HG02943 (cell line): ENCODE data around the gene S100A4.

Source experiments
- ATAC-seq: cut with Tn5 transposase; IDR thresholded peaks from one replicate; pipeline ENCODE4 v1.9.1; 2021; ENCODE audit warnings: mild to moderate bottlenecking, low read depth, moderate library complexity; ENCODE audit not compliant: unreplicated experiment

S100A4 gene

DNA sequence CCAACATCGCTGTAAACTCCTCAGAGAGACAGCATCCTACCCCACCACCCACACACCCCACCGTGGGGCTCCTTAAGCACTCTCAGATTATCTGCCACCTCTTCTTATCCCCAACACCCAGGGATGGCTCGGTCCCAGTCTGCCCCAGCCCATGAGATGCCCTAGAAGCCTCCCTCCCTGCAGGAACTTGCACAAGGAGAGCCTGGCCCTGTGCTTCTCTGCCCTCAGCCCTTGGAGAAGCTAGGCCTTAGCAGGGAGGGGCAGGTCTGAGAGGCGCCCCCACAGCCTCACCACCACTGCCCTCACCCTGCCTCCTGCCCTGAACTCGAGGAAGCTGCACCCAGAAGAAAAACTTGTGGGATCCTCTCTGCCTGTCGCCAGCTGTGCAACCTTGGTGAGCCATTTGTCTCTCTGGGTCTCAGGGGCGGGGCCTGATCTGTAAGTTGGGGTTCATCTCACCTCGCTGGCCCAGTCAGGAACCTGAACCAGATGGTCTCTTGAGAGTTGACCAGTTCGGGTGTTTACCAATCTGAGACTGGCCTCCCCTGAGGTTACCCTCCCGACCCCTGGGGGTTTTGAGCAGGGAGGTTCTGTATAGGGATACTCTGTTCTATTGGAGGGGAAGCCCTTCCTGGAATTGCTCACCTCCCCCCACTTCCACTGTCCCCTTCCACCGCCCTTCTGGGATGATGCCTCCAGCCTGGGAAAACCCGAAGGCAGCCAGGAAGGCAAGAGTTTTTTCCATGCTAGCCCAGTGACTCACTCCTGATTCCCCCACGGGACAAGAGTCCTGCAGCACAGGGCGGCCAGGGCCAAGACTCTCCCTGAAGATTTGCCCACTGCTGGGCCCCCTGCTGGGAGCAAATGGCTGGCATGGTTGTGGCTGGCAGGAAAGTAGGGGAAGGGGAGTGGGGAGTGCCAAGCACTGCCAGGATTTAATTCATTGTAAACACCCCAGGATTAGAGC lies 3.4 kb upstream of the S100A4 start, which contains the start of gene S100A3:
TSS of gene S100A3 (minus strand) at position 537 of the 967 bp plus-strand sequence. CDS start 773 bp downstream, outside the sequence.
- ATAC-seq, result no peak

DNA sequence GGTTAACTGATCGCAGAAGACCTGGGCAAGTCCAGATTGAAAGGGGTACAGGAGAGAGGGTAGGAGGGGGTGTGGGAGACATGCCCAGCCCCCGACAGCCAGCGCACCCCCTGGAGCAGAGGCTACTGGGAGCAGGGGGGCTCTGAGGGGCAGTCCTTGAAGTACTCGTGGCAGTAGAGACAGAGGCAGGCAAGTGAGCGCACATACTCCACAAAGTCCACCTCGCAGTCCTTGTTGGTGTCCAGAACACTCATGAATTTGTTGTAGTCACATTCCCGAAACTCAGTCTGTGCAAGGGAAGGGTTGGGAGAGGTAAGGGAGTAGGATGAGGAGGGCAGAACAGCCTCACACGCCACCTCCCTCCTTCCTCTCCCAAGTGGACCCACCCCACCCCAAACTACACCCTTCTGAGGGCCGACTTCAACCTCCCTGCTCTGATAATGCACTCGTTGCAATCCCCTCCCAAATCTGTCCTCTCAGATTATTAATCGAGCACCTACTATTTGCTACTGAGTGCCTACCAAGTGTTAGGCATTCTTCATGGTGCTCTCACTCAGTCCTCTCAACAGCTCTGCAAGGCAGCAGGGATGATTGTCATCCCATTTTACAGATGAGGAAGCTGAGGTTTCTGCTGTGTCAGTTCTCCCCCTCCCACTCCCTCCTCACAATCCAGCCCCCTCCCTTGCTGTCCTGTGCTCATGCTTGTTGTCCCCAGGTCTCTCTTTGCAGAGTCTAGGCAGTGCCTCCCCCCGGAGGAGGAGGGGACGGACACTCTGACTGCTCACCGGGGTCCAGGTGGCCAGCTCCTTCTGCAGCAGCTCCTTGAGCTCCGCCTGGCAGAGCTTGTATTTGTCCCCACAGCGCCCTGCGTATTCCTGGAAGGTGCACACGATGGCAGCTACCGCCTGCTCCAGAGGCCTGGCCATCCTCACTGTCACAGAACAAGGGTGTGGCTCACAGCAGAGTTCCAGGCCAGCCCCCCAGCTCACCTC lies 2.2 kb upstream of the S100A4 start:
- ATAC-seq, result no peak

DNA sequence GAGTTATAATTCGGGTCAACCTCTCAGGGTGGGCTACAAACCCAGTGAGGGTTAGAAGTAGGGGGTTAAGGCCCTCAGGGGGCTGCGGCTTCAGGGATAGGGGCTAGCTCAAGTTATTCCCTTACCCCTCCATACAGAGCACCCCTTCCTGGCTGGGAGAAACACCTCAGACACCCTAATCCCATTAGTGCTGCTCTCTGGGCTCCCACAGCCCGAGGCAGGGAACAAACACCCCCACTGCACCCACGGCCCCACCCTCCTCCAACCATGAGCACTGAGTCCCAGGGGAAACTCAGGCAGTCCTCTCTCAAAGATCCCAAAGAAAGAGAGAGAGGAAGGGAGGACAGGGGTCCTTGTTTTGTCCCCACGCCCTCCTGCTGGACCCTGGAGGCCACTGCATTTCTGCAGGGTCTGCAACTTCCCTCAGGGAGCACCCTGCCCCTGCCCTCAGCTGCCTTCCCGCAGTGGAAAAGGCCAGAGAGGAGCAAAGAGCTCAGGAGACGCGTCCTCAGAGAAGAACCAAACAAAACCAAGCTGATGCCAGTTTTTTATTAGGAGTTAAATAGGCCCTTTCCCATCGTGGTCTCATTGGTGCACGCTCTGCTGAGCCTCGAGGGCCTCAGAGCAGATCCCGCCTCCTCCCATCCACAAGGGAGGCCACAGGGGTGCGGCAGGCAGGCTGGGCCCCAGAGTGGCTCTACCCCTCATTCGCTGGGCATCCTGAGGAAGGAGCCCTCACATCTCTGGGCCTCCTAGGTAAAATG lies 1.4 kb upstream of the S100A4 start:
- ATAC-seq, result no peak

DNA sequence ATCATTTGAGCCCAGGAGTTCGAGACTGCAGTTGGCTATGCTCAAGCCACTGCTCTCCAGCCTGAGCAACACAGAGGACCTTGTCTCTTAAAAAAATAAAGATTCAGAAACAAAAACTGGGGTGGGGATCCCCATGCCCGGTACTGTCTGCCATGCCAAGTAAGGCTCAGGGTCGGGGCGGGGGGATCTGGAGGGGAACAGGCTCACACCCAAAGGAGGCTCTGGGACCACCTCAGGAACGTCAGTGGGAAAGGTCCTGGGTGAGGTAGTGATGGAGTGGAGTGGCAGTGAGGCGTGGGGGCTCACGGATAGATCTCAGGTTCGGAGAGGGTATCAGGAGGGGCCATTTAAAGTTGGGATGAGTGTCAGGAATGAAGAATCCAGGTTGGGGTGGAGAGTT lies 765 bp upstream of the S100A4 start:
- ATAC-seq, result no peak

DNA sequence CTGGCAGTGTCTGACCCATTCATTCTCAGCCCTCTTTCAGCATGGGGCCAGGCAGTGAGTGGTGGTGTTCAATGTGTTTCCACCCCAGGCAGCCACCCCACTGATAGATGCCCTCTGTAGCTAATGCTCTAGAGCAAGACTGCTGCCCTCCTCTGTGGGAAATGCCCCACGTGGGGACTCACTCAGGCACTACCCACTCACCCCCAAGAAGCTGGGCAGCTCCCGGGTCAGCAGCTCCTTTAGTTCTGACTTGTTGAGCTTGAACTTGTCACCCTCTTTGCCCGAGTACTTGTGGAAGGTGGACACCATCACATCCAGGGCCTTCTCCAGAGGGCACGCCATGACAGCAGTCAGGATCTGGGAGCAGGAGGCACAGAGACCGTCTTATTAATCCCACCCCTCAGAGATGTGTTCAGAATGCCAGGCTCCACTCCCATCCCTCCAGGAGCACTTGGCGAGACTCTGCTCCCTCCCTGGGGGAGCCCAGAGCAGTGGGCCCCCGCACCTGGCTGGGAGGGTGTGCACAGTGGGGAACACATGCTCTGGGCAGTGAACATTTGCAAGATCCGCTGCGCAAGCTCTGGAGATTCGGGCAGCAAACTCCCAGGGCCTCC lies 1.0 kb downstream of the S100A4 start:
- no peak for ATAC-seq

DNA sequence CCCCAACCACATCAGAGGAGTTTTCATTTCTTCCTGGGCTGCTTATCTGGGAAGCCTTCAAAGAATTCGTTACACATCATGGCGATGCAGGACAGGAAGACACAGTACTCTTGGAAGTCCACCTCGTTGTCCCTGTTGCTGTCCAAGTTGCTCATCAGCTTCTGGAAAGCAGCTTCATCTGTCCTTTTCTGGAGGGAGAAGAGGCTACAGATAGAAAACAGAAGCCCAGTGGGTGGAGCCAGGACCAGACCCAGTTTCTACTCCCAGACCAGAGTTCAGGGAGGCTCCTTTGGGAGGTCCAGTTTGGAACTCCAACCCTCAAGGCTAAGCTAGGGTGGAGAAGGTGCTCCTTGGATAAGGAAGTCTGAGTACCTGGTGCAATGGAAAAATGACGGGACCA lies 1.9 kb downstream of the S100A4 start:
- no peak for ATAC-seq

DNA sequence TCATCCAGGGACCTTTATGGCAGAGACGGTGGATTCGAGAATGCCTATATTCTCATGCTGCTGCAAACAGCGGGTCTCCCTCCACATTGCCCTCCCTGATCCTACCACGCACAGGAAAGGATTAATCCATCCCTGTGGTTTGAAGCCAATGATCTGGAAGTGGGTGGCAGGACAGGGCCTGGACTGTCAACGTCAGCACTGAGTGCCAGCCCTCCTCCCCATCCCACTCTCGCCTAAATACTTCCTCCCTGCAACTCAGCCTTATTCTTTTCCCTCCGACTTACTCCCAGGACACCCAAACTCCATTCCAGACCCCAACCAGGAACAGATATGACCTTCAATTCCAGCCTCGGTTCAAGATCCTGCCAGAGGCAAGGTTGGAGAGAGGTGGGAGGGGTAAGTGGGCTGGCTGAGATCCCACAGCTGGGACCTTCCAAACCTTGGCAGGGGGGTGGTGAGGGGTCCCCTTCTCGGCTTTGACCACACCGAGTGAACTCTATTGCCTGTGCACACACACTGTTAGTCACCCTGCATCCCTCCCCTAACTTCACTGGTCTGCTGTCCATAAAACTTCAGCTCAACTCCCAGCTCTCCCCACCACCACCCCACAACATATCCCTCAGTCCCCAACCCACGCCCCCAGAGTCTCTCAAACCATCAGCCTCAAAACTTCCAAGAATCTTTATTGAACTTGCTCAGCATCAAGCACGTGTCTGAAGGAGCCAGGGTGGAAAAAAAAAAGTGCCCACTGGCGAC lies 2.5 kb downstream of the S100A4 start:
- ATAC-seq, result no peak

DNA sequence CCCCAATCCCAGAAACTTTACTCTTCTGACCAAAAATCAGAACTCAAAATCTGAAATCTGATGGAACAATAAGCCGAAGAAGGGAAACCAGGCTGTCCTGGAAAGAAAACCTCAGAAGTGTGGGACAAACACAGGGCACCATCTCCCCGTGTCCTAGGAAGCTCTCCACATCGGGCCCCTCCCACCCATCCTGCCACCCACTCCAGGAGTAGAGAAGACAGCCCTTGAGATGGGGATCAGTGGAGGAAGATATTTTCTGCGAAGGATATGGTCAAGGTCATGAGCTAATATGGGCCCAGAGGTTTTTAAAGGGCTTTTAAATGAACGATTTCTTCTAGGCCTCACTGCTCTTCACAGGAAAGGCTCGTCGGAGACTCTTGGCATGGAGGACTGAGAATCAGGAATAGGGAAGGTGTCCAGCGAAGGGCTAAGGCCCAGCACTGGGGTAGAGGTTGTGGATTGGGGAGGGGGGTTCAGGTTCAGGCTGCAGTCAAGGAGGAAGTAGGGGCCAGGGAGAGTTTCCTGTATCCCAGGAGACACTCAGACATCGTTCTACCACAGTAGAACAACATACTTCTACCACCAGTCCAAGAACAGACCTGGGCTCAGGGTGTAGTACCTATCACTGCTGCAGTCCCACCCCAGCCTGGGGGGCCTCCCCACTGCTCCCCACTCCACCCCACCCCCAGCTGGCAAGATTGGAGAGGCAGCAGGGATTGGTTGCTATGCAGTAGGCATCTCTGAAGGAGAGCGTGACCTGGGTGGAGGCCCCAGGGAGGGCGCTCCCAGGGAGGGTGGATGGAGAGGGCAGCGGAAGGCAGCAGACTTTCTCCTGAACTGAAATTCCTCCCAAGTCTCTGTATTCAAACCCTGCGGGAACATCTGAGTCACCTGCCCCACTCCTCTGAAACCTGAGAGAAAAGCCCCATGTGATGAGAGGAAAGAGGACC lies 3.7 kb downstream of the S100A4 start:
- no peak for ATAC-seq

DNA sequence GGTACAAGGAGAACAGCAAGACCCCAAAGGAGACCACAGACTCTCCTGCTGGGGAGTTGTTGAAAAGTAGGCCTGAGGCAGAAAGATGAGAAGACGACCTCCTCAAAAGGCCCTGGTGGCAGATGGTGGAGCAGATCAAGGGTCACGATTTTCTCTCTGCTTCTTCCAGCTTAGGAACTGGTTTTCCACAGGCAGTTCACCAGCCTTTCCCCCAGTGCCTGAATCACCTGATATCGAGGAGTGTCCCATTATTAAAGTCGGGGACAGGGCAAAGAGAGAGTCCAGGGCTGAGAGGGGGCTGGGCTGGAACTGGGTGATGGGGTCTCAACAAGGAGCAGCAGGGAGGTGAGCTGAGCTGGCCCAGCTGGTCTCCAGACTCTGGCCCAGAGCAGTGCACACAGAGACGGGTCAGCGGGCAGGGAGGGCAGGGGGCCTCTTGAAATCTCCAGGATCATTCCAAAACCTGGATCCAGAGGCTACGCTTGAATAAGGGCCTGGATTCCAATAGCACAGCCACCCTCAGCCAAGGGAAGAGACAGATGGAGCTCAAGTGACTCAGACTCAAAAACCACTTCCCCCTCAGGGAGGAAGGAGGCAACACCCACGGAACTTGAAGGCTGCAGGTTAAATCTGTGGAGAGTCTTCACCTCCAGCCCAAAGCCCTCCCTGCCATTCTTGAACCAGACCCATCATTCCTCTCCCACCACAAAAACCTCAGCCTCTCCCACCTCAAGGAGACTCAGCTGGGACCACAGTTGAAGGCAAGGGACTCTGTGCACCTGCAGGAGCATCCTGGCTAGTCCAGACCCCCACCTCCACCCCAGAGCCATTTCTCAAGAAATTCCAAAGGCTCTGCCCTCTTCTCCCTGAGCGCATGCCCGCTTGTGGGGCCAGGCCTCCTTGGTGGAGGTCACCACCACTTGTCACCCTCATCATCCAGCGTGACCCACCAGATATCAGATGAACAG lies 4.9 kb downstream of the S100A4 start, which contains the start of gene S100A5:
TSS of gene S100A5 (minus strand) at position 541 of the 968 bp plus-strand sequence. CDS start 743 bp downstream, outside the sequence.
- ATAC-seq, result no peak

DNA sequence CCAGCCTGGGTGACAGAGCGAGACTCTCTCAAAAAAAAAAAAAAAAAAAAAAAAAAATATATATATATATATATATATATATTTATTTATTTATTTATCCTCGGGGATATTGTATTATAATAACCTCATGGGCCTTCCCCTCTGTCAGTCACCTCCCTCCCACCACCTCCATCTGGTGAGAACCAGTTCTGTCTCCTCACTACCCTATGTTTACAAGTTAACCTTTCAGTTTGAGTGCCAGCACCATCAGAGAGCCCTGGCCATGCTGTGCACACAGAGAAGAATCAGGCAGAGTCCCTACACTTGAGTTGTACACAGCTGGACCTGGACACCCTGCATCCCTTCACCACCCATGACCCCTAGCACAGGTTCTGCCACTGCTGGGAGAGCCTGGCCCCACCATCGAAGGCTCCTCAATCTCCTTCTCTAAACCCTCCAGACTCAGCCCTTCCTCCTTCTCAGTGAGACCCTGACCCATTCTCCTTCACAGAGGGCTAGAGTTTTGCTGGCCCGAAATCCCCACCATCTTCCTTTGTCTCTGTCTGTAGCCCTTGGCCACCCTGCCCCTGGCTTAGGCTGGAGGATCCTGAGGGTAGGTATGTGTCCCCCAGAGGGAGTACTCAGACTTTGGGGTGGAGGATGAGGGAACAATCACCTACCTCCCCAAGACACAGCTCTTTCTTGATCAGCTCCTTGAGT lies 6.1 kb downstream of the S100A4 start:
- no peak for ATAC-seq

DNA sequence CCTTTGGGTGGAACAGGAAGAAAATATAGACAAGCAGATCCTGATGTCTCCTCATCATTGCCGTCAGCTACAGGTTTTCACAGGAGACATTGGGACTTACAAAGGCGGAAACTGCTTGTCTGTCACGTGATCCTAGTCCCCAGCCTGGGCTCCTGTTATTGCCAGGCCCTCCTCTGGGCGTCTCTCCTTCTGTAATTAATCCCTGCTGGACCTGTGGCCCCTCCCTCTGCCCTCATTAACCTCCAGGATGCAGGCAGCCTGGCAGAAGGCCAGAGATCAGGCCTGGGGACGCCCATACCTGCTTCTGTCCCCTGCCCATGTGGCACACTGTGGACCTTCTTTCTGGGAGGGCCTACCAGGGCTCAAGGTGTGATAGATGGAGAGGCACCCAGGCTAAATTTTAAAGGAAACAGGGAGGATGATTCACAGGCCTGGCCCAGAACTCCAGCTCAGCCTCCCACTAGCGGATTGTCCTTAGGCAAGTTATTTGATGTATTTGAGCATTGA lies 7.2 kb downstream of the S100A4 start:
- no peak for ATAC-seq

DNA sequence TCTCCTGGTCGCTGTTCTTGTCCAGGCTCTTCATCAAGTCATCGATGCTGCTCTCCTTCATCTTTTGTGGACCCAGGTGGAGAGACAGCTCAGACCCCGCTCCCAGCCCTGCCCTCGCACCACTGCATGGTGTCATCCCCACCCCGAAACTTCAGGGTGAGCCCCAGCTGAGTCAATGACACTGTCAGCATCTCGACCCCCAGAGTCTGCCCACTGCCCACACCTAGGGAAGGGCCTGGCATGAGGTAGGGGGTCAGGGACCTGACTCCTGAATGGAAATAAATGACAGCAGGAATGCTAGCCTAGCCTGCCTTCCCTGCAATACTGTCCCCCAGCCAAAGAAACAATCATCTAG lies 8.3 kb downstream of the S100A4 start:
- ATAC-seq, result no peak

DNA sequence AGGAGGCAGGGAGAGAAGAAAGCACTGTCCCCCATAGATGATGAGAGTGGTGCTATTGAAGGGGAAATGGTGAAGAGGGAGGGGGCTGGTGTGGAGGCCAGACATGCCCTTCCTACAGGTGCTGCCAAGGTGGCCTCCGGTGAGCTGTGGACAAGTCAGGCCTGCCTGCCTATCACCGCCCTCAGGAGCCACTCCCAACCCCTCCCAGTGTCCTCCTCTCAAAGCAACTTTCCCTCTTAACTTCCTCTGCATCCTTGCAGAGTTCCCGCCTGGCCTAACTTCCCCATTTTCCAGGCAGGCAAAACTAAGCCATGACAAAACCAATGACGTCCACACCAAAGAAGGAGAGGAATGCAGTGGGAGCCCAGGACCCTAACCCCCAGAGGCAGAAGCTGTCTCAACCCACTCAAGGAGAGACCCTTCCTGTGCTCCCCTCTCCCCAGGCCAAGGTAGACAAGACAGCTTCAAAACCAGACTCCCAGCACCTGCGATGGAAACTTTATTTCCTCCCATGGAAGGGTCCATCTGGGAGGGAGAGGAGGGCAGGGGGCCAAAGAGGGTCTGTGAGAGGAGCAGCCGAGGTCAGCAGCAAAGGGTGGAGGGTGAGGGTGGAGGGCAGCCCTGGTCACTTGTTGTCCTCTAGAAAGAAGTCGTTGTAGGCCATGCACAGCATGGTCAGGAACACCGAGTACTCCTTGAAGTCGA lies 8.8 kb downstream of the S100A4 start:
- no peak for ATAC-seq

DNA sequence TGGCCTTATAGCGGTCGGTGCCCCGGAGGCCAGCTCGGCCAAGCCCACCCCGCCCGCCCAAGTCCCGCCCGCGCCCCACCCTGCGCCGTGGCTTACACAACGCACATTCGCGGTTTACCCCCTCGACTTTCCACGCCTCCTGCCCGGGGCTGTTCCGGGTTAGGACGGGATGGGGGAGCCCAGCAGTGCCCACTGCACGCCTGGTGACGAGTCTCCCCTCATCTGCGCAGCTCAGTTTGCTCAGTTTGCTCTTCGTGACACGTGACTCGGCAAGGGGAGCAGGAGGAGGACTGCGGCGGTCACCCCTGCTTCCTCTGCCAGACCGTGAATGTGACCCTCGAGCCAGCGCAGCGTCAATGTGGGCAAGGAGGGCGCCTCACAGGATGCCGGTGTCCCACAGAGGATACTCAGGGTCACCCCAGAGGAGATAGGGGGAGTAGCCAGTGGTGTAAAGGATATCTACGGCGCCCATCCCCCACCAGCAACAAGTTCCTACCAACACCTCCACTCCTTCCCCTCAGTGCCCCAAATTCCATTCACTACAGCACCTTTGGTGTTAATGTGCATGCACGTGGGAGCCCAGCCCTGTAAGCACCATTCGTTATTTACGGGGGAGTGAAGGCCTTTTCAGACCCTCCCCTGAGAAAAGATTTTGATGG lies 9.5 kb downstream of the S100A4 start:
- no peak for ATAC-seq
